SKM-1 (cell line): ENCODE measurements around the gene SIN3B.
"Not testable (repeated sequence)": the region's sequence is repeated elsewhere in the genome, so short reads cannot be mapped to it uniquely, and the experiment has no call there.

ENCODE experiments used
- DNase-seq: peaks from one replicate; lab custom pipeline; 2025; ENCODE audit not compliant: unreplicated experiment; lab: John Stamatoyannopoulos, UW

SIN3B gene

GRCh38 chr19:16829010-16829821 lies at the start of gene SIN3B:
Gene SIN3B, plus strand, starts transcription at chr19:16829398. Its CDS starts 23 bp downstream, at chr19:16829421.
- peak; percentile 62 for DNase-seq

GRCh38 chr19:16779539-16780163 lies 49.5 kb upstream of the SIN3B start:
- DNase-seq, result no peak

- no peak for DNase-seq
These were observed 46.5 kb upstream of the SIN3B start for GRCh38 chr19:16782719-16783118.

DNA sequence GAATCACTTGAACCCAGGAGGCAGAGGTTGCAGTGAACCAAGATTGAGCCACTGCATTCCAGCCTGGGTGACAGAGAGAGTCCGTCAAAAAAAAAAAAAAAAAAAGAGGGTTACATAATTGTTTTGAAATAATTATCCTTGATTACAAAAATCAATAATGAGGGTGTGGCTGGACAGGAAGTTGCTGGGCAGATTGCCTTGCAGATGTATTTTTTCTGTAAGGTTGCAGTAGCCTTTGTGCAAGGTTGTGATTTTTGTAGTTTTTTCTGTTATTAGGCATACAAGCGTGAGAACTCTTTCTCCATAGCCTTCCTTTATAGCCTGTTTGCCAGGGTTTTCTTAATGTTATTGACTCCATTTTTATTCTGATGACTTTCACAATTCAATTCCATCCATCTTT lies 40.7 kb upstream of the SIN3B start:
- no peak for DNase-seq

- no peak for DNase-seq
These were observed 40.0 kb upstream of the SIN3B start for GRCh38 chr19:16789238-16789637.

DNA sequence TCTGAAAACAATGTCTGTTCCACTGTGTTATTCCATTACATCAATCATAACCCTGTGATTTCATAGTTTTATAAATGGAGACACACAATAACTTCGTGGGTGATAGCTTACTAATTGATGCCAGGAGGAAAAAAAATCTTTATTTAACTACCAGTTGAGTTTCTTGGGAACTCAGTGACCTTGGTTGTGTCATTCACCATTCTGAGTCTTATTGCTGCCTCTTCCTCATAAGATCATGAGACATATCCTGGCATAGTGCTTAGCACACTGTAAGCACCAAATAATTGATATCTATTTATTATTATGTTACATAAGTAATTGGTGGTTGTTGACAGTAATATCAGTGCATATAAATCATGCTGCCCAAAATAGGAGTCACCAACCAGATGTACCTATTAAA lies 39.1 kb upstream of the SIN3B start:
- no peak for DNase-seq

GRCh38 chr19:16791942-16792341 lies 37.3 kb upstream of the SIN3B start:
- DNase-seq, result no peak

DNA sequence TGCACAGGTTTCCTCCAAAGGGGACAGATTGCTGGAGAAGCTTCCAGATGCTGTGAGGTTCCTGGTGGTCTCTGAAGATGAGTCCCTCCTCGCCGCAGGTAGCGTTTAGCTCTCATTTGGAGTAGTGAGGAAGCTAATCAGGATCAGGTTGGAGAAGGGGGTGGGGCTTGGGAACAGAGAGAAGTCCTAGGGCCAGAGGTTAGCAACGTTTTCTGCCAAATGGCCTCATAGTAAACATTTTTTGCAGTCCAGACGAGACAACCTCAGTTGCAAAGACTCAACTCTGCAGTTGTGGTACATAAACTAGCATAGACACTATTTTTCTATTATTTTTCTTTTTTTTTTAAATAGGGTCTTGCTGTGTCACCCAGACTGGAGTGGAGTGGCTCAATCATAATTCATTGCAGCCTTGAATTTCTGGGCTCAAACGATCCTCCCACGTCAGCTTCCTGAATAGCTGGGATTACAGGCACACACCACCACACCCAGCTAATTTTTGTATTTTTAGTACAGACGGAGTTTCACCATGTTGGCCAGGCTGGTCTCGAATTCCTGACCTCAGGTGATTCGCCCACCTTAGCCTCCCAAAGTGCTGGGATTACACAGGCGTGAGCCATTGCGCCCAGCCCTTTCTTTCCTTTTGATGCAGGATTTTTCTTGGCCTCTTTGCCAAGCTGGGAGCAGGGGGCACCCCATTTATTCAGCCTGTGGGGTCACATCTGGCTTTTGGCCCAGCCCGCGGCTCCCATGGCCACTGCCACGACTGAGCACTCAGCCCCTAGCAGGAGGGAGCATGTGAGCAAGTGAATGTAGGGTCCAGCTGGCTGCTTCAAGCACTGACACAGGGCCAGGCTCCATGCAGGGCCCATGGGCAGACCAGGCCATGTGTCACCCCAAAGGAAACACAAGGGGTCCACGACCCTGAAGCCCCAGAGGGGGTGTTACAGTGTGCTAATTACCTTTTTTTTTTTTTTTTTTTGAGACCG lies 34.4 kb upstream of the SIN3B start:
- DNase-seq, result no peak

DNA sequence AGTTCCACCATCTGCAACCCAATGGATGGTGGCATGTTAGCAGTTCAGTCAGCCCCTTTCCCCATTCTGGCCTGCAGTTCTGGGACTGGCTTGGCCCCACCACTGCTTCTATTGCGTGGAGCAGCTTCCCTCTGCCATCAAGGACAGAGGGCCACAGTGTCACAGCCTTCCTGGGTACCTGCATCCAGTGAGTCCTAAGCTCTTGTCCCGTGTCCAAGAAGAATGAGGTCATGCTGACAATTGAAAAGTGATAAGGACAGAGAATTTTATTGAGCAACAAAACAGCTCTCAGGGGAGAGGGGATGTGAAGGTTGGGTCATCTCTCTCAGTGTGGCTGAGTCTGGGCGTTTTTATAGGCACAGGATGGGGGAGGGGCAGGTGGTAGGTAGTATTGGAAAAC lies 33.5 kb upstream of the SIN3B start:
- DNase-seq, result no peak

GRCh38 chr19:16797876-16798275 lies 31.3 kb upstream of the SIN3B start:
- DNase-seq, result peak; percentile 48

GRCh38 chr19:16798326-16798725 lies 30.9 kb upstream of the SIN3B start:
- not testable (repeated sequence) for DNase-seq

GRCh38 chr19:16799740-16800139 lies 29.5 kb upstream of the SIN3B start:
- DNase-seq, result no peak

- DNase-seq, result no peak
These were observed 27.6 kb upstream of the SIN3B start for GRCh38 chr19:16801600-16802013.

DNA sequence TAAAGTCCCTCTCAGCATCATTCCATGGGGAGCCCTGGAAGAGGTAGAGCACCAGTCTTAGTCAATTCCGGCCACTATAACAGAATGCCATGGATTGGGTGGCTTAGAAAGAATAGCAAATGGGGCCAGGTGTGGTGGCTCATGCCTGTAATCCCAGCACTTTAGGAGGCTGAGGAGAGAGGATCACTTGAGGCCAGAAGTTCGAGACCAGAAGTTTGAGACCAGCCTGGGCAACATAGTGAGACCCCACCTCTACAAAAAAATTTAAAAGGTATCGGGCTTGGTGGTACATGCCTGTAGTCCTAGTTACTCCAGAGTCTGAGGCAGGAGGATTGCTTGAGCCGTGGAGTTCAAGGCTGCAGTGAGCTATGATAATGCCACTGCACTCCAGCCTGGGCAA lies 25.0 kb upstream of the SIN3B start:
- DNase-seq, result no peak

DNA sequence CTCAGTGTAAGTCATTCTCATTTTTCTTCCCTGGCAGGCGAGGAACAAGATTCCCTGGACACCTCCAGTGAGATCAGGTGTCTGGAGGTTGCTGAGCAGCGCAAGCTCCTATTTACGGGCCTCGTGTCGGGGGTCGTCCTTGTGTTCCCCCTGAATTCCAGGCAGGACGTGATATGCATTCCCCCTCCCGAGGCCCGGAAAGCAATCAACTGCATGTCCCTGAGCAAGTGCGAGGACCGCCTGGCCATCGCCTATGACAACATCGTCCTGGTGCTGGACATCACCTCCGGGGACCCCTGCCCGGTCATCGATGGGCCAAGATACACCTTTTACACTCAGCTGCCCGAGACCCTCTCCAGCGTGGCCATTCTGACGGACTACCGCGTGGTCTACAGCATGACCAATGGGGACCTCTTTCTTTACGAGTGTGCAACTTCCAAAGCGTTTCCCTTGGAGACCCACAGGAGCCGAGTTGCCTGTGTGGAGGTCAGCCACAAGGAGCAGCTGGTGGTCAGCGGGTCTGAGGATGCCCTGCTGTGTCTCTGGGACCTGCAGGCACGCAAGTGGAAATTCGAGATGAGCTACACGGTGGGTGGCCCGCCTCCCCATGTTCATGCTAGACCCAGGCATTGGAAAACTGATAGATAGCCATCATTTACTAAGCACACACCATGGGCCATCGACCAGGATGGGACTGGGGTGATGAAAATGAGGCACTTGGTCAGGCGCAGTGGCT lies 21.5 kb upstream of the SIN3B start:
- no peak for DNase-seq

DNA sequence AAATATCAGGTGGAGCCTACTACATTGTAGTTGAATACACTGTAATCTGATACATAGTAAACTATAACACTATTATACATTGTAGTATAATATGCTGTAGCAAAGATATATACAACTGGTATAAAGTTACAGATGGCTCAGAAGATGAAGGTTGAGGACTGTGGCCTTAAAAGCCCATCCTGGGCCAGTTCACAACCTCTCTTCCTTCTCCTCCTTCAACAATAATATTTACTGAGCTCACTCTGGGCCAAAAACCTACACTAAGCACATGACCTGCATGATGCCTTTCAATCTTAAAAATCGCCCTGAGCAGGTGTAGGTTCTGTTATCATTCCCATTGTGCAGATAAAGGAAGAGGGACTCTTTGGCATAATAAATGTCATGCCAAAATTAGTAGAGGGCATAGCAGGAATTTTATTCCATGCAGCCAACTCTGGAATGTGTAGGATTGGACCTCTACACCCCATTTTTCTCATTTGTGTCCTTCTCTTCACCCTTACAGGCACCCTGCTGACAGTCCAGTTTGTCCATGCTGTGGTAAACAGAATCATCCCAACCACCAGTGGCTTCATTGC lies 14.6 kb upstream of the SIN3B start:
- no peak for DNase-seq

DNA sequence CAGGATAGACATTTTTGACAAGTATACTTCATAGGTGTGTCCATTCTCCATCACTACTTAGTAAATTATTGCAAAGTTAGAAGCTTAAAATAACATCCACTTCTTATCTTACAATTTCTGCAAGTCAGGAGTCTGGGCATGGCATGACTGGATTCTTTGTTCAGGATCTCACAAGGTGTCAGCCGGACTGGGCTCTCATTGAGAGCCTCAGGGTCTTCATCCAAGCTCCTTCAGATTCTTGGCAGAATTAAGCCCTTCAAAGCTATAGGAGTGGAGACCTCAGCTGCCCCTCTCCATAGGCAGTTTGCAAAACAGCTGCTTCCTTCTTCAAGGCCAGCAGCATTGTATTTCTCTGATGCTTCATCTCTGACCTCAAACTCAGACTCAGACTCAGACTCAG lies 9.1 kb upstream of the SIN3B start:
- no peak for DNase-seq

DNA sequence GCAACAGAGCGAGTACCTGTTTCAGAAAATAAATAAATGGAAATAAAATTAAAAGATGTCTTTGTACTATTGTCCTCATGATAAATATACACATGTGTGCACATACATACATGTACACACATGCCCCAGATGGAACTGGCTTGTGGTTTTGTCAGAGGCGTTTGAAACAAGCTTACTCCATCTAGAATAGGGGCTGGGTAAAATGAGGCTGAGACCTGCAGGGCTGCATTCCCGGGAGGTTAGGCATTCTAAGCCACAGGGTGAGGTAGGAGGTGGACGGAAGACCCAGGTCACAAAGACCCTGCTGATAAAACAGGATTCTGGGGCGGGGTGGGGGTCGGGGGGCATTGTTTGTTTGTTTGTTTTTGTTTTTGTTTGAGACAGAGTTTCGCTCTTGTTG lies 8.1 kb upstream of the SIN3B start:
- no peak for DNase-seq

- no peak for DNase-seq
These were observed 6.5 kb upstream of the SIN3B start for GRCh38 chr19:16822648-16823047.

DNA sequence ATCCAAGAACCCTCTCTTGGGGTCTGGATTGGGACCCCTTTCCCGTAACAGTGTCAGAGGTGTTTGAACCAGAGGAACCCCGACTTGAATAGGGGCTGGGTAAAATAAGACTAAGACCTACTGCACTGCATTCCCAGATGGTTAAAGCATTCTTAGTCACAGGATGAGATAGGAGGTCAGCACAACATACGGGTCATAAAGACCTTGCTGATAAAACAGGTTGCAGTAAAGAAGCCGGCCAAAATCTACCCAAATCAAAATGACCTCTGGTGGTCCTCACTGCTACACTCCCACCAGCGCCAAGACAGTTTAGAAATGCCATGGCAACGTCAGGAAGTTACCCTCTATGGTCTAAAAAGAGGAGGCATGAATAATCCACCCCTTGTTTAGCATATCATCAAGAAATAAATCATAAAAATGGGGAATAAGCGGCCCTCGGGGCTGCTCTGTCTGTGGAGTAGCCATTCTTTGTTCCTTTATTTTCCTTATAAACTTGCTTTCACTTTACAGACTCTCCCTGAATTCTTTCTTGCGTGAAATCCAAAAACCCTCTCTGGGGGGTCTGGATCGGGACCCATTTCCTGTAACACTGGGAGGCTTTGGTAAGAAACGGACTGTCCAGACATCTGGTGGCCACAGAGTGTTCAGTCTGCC lies 4.4 kb upstream of the SIN3B start:
- no peak for DNase-seq
